Upper lobe of left lung (tissue), 4 donors: ENCODE measurements around the gene NOD1.

Experiments
- POLR2A ChIP-seq, 4 donors: fragments of 450-650 bp; IDR thresholded peaks; one replicate each; pipeline ENCODE4 v1.5.1; 2016 to 2017; ENCODE audit warnings: antibody characterized with exemption in 4 of 4, mild to moderate bottlenecking in 2 of 4
- POLR2AphosphoS5 ChIP-seq, 2 donors: sonication (generic); formaldehyde crosslinking; IDR thresholded peaks; one replicate each; pipeline ENCODE4 v1.5.1; 2017; ENCODE audit warnings: antibody characterized with exemption in 2 of 2
- TF ChIP-seq, protein P1 (sequence below), 6 experiments: fragments of 450-650 bp in 4 of 6; fragments of 200-600 bp in 2 of 6; sonication (generic) in 2 of 6; IDR thresholded peaks; one replicate each; pipeline ENCODE4 v1.5.1; 2016 to 2019; ENCODE audit warnings: antibody characterized with exemption in 6 of 6

- TF ChIP-seq, protein P1, sequence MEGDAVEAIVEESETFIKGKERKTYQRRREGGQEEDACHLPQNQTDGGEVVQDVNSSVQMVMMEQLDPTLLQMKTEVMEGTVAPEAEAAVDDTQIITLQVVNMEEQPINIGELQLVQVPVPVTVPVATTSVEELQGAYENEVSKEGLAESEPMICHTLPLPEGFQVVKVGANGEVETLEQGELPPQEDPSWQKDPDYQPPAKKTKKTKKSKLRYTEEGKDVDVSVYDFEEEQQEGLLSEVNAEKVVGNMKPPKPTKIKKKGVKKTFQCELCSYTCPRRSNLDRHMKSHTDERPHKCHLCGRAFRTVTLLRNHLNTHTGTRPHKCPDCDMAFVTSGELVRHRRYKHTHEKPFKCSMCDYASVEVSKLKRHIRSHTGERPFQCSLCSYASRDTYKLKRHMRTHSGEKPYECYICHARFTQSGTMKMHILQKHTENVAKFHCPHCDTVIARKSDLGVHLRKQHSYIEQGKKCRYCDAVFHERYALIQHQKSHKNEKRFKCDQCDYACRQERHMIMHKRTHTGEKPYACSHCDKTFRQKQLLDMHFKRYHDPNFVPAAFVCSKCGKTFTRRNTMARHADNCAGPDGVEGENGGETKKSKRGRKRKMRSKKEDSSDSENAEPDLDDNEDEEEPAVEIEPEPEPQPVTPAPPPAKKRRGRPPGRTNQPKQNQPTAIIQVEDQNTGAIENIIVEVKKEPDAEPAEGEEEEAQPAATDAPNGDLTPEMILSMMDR (IDR thresholded peaks at IDR 0.05): no peak
- no peak for TF ChIP-seq POLR2AphosphoS5 (IDR thresholded peaks at IDR 0.05)
- TF ChIP-seq POLR2A (IDR thresholded peaks at IDR 0.05): no peak
These were observed 877 bp upstream of the NOD1 start for GRCh38 chr7:30479202-30480120.
